Measurements from ENCODE around the gene AANAT.

The AANAT gene

DNA sequence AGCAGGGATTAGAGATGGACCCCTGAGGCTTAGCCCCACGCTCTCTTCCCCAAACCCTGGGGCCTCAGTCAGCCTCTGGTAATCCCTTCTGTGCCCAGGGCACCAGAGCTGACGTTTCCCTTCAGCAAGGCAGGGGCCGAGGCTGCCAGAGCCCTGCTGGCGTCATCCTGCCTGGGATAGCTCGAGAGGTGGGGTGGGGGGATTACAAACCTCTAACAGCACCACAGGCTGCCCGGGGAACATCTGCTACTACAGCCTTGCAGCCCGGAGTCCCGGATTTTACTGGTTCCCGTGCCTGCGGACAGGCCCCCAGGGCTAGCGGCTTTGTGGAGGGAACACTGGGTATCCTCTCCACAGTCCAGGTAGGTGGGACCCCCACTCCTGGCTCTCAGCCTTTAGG lies at the start of gene AANAT:
Gene AANAT, plus strand, starts transcription at position 238 of the 400 bp plus-strand sequence. CDS start 1,144 bp downstream, outside the sequence.
- no peak for DNase-seq

DNA sequence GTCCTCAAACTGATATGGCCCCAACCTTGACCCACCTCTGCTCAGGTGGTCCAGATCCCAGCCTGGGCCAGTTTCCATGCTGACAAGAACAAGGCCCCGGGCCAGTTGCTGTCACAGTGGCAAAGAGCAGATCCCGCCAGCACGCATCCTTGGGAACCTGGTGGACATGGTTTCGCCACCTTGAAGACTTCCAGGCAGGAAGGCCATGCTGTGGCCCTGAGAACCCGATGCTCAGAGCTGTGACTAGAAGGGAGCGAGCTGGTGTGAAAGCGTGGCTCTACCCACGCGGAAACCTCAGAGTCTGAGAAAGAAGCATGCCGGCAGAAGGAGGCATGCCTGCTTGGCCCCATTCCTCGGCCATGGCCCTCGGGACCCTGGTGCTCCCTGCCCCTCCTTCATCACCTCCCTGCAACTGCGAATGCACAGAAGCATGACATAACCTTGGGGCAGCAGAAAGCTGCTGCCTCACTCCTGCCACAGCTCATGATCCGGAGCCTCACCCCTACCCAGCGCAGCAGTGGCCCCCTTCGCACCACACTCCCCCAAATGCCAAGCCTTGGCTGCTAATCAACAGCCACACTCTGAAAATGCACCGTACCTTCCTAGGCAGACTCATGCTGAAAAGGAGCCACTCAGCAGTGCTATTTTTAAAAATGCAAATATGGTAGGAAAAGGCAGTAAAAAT lies 47.7 kb upstream of the AANAT start:
- no peak for DNase-seq

DNA sequence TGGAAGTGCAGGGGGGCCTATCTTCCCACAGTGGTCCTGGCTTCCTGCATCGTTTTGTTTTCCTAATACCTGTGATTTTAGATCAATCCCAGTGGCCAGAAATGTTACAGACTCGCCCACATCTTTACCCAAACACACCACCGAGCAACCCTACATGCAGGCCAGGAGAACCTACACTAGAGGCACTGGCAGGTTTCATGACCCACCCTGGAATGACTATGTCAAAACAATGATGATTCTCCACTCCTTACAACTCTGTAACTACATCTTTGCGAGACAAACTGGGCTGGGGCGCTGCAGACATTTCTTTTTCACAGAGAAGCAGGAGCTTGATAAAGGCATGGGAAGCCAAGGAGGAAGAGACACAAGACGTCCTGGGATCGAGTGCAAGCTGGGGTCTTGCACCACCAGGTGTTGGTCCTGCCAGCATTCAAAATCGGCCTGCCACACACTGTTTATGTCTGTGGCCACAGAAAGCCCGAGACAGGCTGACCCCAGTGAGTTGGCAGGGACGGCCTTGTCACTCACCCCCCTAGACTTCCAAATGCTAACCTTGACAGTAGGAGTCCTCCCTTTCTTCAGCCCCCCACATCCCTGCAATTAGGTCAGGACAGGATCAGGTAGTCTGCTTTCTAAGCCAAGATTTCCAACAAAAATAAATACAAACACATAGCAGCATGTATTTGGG lies 46.9 kb upstream of the AANAT start:
- no peak for DNase-seq

DNA sequence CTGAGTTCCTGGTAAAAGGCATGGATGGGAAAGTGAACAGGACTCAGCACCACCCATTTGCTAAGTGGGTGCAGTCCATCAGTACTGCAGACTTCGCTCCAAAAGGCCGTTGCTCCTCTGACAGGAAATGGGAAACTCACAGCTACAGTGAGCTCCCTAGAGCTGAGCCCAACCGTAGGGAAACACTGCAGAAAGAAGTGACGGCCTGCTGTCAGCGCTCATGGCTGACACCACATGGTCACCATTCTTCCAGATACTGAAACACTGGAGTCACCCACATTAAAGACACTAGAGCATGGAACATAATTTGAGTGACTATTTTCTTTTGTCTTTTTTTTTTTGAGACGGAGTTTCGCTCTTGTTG lies 46.4 kb upstream of the AANAT start:
- no peak for DNase-seq

DNA sequence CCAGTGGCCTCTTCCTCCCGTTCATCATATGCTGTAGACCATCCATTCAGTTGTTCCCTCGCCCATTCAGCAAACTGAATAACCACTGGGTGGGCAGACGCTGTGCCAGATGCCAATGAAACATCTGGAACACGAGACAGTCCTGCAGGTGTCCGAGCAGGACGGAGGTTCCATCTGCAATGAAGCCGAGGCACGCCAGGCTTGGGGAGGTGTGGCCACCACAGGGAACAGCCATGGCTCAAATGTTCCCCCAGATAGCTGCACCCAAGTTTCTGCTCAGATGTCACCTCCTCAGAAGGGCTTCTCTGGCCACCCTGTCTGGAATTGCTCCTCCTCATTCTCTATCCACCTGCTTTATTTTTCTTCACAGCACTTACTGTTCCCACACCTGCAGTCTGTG lies 45.0 kb upstream of the AANAT start:
- DNase-seq: no peak

DNA sequence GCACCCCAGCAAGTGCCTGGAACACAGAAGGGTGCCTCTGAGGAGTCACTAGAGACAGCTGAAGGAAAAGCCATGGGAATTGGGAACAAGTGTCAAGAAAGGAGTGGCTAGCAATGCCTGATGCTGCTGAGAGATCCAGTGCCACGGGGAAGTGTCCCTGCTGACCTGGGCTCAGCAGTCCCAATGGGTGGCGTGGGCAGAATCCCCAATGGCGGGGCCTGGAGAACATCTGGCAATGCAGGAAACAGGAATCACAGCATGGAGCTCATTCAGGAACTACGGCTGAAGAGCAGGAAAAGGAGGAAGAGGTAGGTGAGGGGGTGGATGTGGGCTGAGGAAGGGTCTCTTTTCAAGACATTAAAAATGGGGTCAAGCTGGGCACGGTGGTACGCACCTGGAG lies 44.5 kb upstream of the AANAT start:
- no peak for DNase-seq

DNA sequence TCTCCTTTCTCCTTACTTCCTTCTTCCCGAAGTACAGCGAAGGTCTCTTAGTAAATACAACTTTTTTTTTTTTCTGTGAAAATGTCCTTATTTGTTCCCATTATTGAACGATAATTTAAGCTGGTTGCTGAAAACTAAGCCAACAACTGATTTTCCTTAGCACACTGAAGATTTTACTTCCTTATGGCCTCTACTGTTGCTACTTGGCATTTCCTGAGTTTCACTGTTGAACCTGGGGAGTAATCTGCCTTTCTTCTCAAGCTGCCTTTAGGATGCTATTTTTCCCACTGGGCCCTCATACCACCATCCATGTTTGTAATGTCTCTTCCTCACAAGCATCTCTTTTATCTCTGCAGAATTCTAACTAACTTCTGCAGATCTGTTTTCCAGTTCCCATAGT lies 40.5 kb upstream of the AANAT start:
- DNase-seq: no peak

DNA sequence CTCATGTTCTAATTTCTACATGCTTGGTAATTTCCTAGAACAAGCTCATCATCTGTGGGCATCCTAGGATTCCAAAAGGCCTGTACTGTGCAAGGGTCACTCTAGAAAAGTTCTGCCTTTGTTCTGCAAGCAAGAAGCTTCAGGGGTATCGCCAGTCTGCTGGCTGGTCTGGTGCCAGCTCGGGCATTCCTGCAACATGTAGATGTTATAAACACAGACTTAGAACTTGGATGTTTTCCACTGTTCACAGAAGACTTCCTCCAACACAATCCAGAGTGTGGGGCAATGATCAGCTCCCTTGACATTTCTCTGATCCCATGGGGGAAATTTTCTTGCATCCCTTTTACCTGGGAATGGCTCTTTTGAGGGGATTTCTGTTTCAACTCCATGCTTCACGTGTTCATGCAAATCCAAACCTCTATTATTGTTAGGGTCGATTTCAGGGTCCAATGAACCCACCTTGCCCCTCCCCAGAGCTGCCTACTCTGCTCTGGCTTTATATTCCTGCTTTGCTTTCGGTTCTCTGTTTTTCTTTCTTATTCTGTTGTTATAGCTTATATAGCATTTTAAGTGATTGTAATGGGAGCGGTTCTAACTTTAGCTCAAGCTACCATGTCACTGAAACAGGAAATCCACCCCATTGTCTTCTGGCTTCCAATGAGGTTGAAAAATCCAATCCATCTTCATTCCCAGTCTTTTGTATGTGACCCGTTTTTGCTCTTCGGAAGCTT lies 39.7 kb upstream of the AANAT start:
- peak; percentile 47 for DNase-seq

DNA sequence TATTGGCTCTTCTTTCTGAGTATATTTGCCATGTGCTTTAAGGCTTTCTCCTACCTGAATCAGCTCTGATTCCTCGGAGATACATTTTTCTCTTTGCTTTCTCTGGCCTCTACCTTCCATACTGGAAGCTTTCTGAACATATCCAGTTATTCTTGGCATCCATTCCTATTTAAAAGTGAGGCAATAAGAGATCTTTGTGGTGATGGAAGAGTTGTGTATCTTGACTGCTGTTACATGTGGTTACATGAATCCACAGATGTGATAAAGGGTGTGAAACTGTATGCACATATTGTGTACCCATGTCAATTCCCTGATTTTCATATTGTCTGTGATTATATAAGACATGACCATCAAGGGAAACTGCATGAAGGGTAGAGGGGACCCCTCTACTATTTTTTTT lies 38.9 kb upstream of the AANAT start:
- no peak for DNase-seq

DNA sequence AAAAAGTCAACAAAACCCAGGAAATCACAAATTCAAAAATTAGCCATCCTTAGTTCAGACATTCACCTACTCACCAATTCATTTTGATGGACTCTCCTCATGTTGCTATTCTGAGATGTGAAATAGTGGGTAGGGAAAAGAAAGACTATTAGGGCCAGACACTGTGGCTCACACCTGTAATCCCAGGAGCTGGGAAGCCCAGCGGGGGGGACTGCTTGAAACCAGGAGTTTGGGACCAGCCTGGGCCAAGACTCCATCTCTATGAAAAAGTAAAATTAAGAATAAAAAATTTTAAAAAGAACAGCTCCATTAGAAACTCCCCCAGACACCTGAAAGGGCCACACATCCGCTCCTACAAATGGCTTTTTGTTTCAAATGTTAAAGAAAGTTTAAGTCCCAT lies 35.9 kb upstream of the AANAT start:
- no peak for DNase-seq

DNA sequence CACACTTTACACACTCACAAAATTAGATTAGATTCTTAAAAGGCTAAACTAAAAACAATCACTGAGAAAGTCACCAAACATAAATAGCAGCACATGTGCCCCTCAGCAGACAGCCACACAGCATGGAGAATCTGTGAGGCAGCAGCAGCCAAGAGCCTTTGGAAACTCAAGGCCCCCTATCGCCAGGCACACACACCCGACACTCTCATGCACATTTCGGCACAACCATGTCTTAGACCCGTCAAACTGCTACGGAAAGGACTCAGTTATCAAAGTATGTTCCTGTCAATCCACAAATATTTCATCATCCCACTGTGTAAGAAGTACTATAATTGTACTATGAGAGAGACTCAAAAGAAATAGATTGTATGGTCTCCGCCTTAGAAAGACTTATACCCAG lies 35.4 kb upstream of the AANAT start:
- no peak for DNase-seq

DNA sequence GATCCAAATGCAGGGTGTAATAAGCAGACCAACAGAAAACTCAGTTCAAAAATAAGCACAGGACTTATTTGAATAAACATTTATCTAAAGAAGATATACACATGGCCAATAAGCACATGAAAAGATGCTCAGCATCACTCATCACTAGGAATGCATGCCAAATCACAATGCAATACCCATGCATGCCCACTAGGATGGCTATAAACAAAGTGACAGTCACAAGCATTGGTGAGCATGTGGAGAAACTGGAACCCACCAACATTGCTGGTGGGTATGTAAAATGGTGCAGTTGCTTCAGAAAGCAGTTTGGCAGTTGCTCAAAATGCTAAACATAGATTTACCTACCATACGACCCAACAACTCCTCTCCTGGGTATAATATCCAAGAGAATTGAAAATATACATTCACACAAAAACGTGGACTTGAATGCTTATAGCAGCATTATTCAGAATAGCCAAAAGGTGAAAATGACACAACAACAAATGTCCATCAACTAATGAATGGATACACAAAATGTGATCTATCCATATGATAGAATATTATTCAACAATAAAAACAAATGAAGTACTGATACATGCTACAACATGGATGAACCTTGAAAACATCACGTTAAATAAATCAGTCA lies 34.6 kb upstream of the AANAT start:
- peak; percentile 9 for DNase-seq

DNA sequence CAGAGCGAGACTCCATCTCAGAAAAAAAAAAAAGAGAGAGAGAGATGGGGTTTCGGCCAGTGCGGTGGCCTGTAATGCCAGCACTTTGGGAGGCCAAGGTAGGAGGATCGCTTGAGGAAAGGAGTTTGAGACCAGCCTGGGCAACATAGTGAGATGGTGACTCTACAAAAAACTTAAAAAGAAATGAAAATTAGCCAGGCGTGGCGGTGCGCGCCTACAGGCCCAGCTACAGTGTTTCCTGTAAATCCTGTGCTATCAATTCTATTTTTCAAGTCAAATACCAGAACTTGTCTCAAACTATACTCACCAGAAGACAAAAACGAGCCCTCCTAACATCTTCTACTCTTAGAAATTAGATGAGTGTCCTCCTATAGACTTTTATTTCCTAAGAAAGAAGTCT lies 33.7 kb upstream of the AANAT start:
- no peak for DNase-seq

DNA sequence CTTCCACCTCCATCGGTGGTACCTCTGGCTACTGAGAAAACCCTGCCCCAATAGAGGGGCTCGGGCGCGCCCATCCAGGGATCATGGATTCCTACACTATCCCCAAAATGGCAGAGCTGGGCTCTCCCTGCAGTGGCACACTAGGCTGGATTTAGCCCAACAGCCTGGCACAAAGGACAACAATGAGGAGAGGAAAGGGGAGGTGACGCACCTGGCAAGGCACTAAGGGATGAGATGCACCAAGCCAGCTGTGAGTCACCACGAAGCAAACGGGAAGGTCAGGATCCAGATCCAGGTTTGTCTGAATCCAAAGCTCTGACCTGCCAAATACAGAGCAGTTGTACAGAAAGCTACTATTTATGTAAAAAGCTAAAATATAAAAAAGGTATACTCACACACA lies 32.5 kb upstream of the AANAT start:
- no peak for DNase-seq

DNA sequence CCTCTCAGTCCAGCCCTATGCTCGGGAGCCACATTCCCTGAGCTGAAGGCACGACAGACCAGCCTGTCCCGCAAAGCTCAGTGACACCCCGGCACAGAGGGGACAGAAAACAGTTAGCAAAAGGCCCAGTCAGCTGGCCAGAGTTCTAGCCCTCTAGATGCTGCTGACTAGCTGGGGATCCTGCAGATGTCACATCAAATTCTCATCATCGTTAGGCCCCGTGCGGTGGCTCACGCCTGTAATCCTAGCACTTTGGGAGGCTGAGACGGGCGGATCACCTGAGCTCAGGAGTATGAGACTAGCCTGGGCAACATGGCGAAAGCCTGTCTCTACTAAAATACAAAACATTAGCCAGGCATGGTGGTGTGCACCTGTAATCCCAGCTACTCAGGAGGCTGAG lies 31.7 kb upstream of the AANAT start:
- no peak for DNase-seq

DNA sequence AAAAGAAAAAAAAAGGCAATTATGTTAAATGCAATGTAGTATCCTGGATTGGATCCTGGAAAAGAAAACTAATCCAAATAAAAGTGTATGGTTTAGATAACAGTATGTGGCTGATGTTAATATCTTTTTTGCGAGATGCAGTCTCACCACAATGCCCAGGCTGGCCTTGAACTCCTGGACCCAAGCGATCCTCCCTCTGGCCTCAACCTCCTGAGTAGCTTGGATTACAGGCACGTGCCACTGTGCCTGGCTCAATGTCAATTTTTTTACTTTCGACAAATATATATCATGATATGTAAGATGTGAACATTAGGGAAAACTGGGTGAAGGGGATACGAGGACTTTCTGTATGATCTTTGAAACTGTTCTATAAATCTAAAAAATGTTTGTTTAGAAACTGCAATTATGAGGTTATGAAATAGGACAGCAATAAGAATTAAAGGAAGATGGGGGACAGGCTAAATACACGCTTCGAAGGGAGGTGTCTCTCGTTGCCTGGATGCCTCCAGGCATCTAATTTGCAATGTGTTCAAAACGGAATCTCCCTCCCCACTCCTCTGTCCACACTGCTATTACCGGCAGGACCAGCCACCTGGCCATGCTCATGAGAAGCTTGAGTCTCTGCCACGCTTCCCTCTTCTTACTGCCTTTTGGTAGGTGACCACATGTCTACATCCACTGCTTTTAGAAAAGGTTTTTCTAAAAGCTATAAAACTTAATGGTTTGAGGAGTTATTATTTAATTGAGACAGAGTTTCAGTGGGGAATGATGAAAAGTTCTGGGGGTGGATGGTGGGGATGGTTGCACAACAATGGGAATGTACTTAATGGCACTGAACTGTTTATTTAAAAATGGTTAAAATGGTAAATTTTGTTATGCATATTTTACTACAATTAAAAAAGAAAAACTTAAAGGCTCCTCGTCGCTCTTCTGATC lies 29.7 kb upstream of the AANAT start:
- no peak for DNase-seq

DNA sequence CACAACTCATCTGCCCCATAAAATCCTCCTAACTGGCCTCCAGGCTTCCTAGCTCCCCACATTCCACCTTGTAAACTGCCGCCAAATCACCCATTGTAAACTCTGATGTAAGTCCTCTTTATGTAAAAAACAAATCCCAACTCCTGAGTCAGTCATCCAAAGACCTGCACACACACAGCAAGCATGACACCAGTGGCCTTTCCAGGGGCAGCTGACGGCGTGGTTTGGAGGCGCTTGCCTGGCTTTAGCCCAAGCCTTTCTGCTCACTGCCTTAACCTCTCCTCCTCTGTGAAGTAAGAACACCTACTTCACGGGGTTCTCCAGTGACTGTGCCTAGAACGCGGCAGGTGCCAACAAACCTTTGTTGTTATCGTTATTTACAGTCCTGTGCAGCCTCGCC lies 28.5 kb upstream of the AANAT start:
- no peak for DNase-seq

DNA sequence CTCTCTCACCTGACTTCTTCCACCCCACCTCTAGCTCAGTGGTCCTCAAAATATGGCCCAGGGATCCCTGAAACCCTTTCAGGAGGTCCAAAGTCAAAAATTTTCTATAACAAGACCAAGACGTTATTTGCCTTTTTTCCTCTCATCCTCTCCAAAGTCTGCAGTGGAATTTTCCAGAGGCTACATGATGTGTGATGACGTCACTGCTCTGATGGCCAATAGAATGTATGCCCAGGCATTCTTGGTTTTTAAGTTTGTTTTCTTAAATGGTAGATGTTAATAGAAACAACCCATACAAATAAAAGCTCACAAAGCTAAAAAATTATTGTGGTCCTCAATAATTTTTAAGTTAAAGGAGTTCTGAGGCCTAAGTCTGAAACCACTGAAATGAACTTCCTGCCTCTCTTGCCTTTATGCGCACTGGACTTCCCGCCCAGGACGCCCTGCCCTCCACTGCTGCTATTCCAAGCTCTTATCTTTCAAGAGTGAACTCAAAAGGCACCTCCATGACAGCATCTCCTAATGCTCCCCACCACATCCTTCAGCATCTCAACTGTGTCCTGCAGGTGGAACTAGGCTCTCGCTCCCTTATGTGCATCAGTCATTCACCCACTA lies 28.0 kb upstream of the AANAT start:
- DNase-seq: no peak

DNA sequence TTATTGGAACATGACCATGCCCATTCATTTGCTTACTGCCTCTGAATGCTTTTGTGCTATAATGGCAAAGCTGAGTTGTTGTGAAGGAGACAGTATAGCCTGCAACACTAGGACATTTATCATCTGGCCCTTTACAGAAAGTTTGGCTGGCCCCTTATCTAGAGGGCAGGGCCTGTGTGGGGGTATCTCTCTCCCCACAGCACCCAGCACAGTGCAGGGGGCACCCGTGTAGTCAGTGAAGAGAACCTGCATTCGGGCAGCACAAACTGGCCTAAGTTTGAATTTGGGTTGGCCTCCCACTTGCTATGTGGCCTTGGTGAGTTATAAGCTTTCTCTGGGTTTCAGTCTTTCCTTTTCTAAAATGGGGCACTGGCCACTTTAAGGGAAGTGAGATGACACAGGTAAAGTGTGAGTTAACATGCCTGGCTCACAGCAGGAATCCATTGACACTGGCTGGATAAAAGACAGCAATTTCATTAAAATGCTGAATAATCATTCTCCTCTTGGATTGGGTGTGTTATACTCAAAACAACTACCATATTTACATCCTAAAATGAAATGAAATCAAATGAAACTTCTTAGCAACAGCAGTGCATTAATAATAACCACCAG lies 26.5 kb upstream of the AANAT start:
- DNase-seq: no peak

DNA sequence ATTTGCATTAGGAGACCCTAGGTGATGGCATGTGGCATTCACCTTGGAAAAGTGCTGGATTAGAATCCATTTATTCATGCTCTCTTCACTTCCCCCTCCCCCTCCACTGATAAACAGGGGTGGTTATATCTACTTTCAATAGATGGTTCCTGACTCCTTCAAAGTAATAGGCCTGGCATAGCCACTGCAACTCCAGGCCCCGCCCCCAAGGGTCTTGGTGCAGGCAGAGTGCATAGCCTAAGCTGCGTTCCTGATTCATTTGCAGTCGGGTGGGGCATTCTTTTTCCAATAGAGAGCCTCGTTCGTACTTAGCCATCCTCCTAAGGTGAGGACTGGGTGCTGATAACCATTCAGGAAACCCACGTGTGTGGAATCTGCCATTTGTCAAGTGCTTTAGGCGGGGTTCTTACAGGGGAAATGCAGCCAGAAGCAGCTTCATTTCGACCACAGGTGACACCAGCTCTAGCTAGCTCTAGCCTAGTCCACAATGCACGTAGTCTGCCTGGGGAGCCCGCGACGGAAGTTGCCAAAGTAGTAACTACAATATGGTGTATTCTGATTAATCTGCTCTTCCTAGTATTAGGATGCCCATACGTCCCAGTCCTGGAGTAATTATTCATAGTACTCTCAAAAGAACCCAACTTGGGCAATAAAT lies 25.6 kb upstream of the AANAT start:
- DNase-seq: no peak

All from MV-4-11 (cell line).